HG03571 (cell line): ENCODE measurements around the gene SOCS7.

Experiments
- ATAC-seq: cut with Tn5 transposase; IDR thresholded peaks from one replicate; pipeline ENCODE4 v1.9.1; 2021; ENCODE audit not compliant: unreplicated experiment

SOCS7 gene, protein sequence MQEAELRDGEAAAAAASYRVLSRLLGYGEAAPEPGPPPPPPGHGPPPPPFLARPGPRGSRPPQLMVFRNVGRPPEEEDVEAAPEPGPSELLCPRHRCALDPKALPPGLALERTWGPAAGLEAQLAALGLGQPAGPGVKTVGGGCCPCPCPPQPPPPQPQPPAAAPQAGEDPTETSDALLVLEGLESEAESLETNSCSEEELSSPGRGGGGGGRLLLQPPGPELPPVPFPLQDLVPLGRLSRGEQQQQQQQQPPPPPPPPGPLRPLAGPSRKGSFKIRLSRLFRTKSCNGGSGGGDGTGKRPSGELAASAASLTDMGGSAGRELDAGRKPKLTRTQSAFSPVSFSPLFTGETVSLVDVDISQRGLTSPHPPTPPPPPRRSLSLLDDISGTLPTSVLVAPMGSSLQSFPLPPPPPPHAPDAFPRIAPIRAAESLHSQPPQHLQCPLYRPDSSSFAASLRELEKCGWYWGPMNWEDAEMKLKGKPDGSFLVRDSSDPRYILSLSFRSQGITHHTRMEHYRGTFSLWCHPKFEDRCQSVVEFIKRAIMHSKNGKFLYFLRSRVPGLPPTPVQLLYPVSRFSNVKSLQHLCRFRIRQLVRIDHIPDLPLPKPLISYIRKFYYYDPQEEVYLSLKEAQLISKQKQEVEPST

DNA sequence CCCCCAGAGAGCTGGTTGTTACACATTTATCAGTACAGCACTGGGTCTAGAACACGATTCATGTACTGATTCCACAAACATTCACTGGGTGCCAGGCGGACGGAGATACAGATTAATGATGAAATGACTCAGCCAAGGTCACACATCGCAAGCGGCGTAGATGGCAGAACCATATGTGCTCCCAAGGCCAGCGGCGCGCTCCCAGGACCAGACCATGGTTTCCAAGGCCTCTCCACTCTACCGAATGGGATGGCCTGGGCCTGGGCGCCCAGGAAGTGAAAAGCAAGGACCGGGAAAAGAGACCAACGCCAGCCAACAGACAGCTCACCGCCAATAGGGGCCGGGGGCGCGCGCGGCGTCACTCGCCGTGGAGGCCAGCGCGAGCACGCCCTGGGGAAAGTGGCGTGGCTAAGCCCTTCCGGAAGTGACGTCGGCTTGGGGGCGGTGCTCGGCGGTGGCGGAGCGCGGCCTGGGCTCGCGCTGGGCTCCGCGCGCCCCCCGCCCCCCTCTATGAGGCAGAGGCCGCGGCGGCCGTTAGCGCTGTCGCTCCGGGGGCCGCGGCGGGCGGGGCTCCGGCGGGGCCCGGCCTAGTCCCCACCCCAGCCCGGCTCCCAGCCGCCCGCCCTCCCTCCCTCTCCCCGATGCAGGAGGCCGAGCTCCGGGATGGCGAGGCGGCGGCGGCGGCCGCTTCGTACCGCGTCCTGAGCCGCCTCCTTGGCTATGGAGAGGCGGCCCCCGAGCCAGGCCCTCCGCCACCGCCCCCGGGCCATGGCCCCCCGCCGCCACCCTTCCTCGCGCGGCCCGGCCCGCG lies at the start of gene SOCS7:
SOCS7 (plus strand) TSS at position 433 of the 811 bp plus-strand sequence; CDS start at position 642, 209 bp downstream.
- ATAC-seq, result peak; percentile 77

DNA sequence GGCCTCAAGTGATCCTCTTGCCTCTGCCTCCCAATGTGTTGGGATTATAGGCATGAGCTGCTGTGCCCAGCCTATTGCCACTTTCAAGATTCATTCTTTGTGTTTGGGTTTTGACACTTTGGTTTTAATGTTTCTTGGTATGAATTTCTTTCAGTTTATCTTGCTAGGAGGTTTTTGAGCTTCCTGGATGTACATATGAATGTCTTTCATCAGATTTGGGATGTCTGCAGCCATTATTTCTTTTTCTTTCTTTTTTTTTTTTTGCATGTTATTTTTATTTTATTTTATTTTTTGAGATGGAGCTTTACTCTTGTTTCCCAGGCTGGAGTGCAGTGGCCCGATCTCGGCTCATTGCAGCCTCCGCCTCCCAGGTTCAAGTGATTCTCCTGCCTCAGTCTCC lies 36.1 kb upstream of the SOCS7 start:
- ATAC-seq, result no peak

DNA sequence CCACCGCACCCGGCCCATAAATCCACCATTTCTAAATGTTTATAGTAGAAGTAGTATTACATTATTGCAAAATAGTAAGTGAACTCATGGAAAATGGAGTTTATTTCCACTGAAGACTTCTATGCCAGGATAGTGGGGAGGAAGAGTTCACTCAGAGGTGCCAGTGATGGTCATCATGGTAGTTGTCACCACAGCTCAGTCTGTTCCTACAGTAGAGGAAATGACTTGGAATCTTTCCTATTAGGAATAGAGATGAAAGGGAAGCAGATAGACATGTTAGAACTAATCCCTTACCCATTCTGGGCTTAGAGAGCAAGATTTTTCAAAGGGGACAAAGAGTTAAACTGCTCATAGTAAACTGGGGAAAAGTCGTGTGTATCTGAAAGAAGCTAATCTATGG lies 34.6 kb upstream of the SOCS7 start:
- ATAC-seq, result no peak

DNA sequence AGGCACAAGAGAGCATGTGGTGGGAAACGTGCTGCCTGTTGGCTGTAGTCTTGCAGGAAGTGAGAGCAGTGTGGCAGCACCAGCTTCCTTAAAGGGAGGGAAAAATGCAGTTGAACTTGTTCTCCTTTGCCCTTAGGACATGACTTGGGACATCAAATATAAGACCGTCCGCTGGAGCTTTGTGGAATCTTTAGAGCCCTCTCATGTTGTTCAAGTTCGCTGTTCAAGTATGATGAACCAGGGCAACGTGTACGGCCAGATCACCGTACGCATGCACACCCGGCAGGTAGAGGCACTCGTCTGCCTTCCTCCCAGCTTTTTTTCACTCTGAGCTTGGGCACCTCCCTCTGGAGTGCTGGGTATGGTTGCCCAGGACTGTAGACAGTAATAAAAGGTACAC lies 31.2 kb upstream of the SOCS7 start:
- ATAC-seq, result no peak

DNA sequence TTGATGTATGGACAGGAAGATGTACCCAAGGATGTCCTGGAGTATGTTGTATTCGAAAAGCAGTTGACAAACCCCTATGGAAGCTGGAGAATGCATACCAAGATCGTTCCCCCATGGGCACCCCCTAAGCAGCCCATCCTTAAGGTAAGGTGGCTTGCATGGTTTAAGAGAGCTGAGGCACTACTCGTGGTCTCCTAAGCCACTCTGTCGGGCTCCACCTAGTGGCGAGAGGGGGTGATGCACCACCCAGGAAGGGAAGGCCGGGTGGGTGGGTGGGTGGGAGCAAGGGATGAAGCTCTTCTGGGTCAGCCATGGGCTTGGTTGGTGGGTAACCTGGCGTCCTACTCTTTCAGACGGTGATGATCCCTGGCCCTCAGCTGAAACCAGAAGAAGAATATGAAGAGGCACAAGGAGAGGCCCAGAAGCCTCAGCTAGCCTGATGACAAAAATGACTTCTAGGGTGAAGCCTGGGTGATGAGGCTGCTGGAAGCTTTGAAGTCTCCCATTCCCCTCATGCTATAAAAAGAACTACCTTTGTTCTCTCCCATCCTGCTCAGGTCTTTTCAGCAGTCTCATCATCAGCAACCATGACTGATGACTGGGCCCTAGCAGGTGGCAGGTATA lies 29.4 kb upstream of the SOCS7 start:
- ATAC-seq, result no peak

DNA sequence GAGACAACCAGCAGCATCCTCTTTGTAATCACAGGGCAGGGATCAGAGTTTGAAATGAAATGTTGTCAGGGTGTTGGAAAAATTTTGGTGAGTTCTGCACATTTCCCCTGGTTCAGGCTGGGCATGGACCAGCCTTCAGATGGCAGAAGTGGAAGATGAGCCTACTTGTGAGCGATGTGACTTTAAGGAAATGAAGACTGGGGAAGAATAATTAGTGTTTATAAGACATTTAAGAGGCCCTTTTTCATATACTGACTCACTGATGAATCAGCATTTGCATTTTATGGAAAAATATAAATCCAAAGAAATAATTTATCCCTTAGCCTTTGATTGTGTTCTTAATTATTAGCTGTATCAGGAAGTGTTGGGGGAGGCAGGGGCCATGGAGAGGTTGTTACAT lies 28.7 kb upstream of the SOCS7 start:
- ATAC-seq, result no peak

DNA sequence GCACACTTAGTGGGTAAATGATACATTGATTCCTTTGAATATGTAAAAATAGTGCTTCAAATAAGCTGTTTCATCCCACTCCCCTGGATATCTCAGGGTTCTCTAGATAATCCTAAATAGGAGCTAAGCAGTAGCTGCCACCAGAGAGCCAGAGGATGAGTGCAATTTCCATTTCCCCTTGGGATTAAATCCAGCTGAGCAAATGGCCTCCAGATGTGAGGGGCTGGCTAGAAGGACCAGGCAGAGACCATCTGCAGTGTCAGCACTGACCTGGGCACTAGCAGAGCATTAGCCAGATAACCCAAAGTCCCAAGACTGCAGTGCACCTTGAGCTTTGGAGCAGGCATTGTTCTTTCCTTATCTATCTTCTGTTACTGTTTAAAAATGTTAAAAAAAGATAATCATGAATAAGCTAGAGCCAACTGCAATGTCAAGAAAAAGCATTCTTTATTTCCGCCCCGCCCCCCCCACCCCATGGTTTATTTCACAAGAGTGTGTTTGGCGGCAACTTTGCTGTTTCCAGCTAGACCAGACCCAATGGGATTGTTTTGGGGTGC lies 27.4 kb upstream of the SOCS7 start:
- no peak for ATAC-seq

DNA sequence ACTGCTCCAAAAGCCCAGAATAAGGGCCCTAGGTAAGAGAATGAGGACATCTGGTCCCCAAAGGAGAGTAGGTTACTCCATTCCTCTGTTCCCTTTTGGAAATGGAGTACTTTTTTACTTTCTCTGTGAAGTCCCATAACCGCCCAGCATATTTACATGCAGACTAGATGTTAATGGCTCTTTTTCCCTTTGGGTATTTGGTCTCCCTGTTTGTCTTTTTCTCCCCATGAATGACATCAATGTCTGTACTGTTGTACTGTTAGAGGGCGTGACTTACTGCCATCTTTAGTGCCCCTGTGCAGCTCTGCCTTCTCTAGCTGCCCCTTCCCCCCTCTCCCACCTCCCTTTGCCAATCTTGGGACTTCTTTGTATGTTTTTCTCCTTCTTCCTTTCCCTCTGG lies 26.9 kb upstream of the SOCS7 start:
- ATAC-seq, result no peak

DNA sequence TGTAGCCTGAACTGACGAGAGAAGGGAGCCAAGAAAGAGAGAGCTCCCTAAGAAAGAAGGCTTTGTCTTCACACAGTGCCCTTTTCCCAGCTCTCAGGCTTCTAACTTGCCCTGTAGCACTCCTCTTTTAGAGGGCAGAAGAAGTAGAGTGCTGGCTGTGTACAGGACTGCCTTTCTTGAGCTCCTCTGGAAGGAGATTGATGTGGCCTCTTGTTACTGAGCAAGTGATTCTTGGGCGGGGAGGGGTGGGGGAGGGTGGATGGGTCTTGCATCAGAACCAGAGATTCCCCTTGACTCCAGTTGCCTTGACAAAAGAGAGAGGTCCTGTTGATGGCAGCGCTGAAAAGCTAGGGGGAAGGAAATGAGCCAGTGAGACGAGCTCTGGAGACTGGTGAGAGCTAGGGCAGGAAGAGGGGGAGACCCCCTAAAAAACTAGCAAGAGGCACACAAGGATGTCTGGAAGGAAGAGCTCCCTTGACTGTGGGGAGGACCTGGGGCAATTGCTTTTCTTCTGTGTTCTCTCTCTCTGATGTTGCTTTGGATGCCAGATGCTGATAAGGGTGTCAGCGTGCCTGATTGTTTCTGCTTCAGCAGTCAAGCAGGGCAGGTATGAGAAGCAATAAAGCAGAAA lies 26.3 kb upstream of the SOCS7 start:
- no peak for ATAC-seq

DNA sequence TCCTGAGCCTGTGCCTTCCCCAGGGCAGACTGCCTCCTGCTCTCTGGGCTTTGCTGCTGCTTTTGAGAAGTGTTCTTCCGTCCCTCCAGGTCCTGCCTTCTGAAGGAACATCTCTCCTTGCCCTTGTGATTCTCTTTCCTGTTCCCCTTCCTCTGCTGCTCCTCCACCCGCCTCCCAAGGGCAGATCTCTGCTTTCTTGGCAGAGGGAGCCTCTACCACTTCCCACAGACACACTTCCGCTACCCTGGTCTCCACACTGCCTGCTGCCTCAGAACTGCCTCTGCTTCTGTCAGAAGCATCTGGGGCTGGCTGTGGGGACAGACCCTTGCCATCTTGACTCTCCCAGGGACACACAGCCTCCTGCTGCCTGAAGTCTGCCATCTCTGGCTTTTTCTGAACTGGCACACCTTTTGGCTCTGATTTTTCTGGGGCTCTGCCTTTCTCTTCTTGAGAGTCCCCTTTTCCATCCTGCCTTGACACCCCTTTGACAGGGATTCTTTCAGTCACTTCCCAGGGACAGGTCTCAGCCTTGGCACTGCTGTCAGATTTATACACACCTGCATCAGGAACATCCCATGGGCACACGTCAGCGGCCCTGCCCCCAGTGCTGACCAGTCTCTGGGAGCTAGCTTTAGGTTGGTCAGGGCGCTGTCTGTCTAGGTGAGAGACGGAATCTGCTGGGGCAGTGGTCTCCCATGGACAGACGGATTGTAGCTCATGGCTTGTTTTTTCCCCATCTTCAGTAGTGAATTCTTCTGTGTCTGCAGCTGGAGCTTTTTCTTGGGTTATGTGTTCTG lies 24.4 kb upstream of the SOCS7 start:
- ATAC-seq, result no peak

DNA sequence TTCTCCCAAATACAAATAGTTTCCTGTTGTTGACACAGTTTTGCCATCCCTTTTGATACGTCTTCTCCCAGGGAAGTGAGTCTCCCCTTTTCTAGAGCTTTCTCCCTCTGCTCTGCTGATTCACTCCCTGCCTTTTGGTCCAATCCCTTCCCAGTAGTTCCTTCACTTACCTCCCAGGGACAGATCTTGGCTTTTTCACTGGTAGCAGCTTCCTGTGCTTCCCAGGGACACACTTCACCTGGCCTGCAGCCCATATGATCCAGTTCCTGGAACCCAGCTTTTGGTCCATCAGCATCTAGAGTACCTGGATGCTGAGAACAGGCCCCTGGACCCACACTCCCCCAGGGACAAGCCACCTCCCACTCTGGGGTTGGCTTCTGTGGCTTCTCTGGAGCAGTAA lies 23.7 kb upstream of the SOCS7 start:
- no peak for ATAC-seq

DNA sequence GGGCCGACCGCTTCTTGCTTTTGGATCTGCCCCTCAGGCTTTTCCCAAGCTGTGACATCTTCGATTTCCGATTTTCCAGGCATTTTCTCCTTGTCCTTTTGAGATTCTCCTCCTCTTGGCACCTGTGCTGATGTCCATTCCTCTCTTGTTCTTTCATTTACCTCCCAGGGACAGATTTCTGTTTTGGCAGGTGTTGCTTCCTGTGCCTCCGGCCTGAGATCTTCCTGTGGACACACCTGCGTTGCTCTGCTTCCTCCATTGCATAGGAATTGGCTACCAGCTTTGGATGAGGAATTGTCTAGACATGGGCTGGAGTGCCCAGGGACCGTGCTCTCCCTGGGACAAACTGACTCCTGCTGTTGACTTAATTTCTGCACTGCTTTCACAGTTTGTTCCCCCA lies 23.0 kb upstream of the SOCS7 start:
- no peak for ATAC-seq

DNA sequence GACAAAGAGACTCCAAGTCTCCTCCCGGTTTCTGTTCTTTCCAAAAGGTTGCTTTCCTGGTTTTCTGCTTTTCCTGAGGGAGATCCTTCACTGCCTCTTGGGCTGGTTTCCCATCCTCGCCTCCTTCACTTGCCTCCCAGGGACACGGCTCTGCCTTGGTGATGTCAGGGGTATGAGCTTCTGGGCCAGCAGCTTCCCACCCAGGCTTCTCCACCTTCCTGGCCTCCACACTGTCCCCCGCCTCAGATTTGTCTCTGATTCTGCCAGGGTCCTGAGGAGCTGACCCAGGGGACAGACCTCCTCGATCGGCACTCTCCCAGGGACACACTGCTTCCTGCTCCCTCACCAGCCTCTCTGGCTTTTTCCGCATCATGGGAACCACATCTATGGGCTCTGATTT lies 22.4 kb upstream of the SOCS7 start:
- ATAC-seq, result no peak

DNA sequence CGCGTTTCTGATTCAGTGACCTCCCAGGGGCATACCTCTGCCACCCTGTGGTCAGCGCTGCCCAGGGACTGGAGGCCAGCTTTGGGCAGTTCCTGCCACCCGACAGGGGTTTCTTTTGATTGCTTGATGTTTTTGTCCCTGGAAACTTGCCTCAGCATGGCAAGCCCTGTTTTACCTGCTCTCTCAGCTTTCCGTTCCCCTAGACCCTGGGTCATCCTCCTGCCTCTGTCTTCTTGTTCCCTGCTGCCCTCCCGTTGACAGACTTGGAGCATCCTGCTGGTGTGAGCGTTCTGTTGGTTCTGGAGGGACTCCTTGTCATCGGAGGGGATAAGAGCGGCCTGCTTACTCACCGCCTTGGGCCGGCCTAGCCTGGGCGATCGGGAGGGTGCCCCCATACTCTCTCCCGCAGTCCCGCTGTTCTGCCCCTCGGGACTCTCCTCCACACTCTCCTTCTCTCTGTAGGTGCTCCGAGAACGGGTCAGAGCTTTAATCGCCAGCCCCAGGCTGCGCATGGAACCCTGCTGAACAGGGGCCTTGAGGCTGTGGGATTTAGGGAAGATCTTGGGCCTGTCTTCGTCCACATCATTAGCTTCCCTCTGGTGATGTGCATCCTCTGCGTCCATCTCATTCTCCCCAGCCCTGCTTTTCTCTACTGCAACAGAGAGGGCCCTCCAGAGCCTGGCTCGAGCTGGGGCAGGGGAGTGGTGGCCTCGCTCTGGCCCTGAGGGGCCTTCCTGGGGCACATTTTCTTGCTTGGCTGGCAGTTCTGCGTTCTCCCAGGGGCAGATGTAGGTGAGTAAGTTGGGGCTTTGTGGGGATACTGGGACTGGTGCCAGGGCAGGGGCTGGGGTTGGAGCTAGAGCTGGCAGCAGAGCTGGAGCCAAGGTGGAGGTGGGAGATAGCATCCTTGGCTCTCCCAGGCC lies 21.6 kb upstream of the SOCS7 start:
- ATAC-seq, result no peak

DNA sequence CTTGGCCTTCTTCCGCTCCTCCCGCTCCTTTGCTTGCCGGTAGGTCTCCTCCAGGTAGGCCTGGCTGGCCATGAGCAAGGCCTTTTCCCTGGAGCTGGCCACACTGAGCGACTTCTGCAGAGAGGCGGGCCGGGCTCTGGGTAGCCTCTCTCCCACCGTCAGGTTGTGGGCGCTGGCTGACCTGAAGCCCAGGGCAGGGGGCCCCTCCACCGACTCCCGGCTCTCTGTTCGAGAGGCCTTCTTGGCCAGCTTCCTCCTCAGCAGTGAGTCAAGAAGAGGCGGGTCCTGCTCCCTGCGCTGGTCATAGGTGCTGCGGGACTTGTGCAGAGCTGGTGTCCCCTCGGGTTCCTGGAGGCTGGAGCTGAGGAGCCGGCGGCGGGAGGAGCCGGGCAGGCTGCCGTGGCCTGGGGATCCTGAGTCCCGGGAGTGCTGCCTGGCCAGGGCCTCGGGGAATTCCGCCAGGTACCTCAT lies 20.7 kb upstream of the SOCS7 start:
- ATAC-seq, result no peak

DNA sequence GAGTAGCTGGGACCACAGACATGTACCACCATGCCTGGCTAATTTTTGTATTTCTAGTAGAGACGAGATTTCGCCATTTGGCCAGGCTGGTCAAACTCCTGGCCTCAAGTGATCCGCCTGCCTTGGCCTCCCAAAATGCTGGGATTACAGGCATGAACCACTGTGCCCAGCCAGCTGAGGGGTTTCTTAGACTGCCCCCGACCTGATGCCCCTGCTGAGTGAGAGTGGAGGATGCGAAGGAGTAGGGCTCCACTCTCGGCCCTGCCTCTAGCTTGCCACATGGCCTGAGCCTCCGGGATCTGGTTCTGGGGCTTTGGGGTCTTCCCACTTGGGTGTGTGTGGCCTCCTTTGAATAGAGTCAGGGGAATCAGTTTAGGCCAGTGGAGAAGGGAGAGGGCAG lies 18.9 kb upstream of the SOCS7 start:
- no peak for ATAC-seq

DNA sequence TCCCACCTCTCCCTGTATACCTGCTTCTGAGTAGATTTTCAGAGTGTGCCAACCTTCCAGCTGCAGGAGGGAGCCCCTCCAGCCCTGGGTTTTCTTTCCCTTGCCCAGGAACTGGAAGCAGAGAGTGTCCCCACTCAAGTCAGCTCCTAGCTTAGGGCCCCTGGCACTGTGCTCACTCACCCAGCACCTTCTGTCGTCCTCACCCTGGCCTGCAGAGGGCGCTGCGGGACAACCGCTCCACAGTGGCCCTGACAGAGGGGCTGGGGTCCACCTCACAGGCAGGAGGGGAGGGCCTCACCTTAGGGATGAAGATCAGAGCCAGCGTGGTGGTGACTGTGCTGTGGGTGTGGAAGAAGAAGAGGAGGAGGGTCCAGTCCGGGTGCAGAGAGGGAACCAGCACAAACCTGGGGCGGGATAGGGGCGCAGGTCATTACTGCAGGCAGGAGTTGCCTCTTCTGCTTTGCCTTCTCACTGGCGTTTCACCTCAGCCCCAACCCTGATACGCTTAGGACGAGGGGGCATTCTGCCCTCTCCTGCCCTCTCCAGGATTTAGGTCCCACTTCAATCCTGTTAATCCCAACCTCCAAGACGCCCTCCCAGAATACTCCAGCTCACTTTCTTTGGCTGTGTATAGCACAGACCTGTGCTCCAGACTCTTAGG lies 17.9 kb upstream of the SOCS7 start:
- ATAC-seq, result no peak
